OCI-LY7 (cell line): ENCODE data around the gene CD6. TPM values are rescaled to one million over a fixed set of nuclear protein-coding genes. Genes with fewer than 3 reads are reported as not detected.

Experiments
- BruUV-seq: library from RNA; stranded (reverse); fragments of 400-500 nt; replicated peaks from 2 replicates; lab custom pipeline; 2021; lab: Mats Ljungman, UMichigan
- CTCF ChIA-PET: fragments of 300-600 bp; sonication (Branson Sonifier 250); formaldehyde crosslinking; loops from one replicate; lab custom pipeline; 2022; ENCODE audit warnings: antibody characterized with exemption; ENCODE audit not compliant: unreplicated experiment; lab: Charles Lee
- POLR2A ChIA-PET: fragments of 300-600 bp; sonication (Branson Sonifier 250); formaldehyde crosslinking; loops from one replicate; lab custom pipeline; 2022; ENCODE audit warnings: antibody characterized with exemption; lab: Charles Lee
- DNase-seq: peaks from one replicate; pipeline ENCODE4 v3.0.0-alpha.2; 2015; ENCODE audit warnings: low spot score
- H2AFZ ChIP-seq: fragments of 200-600 bp; sonication (generic), shearing (Covaris generic); 2 replicates; pipeline ENCODE4 v1.6.1; 2014; ENCODE audit warnings: mild to moderate bottlenecking, antibody characterized with exemption, low read length, moderate library complexity
- H3K27ac ChIP-seq: fragments of 200-600 bp; sonication (generic); 2 replicates; pipeline ENCODE4 v1.5.1; 2014; ENCODE audit warnings: mixed run types, low read depth, mild to moderate bottlenecking, moderate library complexity, low read length, inconsistent platforms; ENCODE audit not compliant: poor library complexity, severe bottlenecking
- H3K36me3 ChIP-seq: fragments of 200-600 bp; sonication (generic); 2 replicates; pipeline ENCODE4 v1.6.1; 2014; ENCODE audit warnings: mild to moderate bottlenecking, antibody characterized with exemption, low read length, moderate library complexity, mixed read lengths; ENCODE audit not compliant: insufficient read depth
- H3K4me1 ChIP-seq: fragments of 200-600 bp; sonication (generic); 2 replicates; pipeline ENCODE4 v1.5.1; 2014; ENCODE audit warnings: mild to moderate bottlenecking, low read length; ENCODE audit not compliant: insufficient read depth, poor library complexity, severe bottlenecking
- H3K4me2 ChIP-seq: fragments of 200-600 bp; sonication (generic); 2 replicates; pipeline ENCODE4 v1.6.1; 2014; ENCODE audit warnings: mild to moderate bottlenecking, low read length
- H3K4me3 ChIP-seq: fragments of 200-600 bp; sonication (generic); 2 replicates; pipeline ENCODE4 v1.5.1; 2014; ENCODE audit warnings: mild to moderate bottlenecking, low read depth, low read length; ENCODE audit not compliant: poor library complexity, severe bottlenecking
- H3K79me2 ChIP-seq: fragments of 200-600 bp; sonication (generic); 2 replicates; pipeline ENCODE4 v1.6.1; 2016; ENCODE audit warnings: low read depth, mild to moderate bottlenecking, low read length, moderate library complexity, mixed read lengths; ENCODE audit not compliant: insufficient read depth
- H3K9me2 ChIP-seq: fragments of 200-600 bp; sonication (generic); 2 replicates; pipeline ENCODE4 v1.6.1; 2016; ENCODE audit warnings: mild to moderate bottlenecking, low read length, mixed read lengths; ENCODE audit not compliant: insufficient read depth
- H3K9me3 ChIP-seq: fragments of 200-600 bp; sonication (generic); 2 replicates; pipeline ENCODE4 v1.6.1; 2014; ENCODE audit warnings: mild to moderate bottlenecking, mixed run types, low read length, mixed read lengths
- H4K20me1 ChIP-seq: fragments of 200-600 bp; sonication (generic); 2 replicates; pipeline ENCODE4 v1.6.1; 2014; ENCODE audit warnings: mild to moderate bottlenecking, antibody characterized with exemption, low read length, moderate library complexity, mixed read lengths; ENCODE audit not compliant: insufficient read depth
- EZH2phosphoT487 ChIP-seq: fragments of 200-600 bp; sonication (generic); IDR thresholded peaks from 2 replicates; pipeline ENCODE4 v1.6.1; 2018; ENCODE audit warnings: low read depth, borderline replicate concordance, mild to moderate bottlenecking, mixed run types, antibody characterized with exemption, low read length, moderate library complexity, mixed read lengths
- intact Hi-C: fragments of 100-400 bp; cut with micrococcal nuclease; formaldehyde crosslinking; loops from one replicate; pipeline ENCODE4 v1.10.0; 2022; ENCODE audit not compliant: unreplicated experiment
- total RNA-seq, 2 experiments: library from RNA; depleted of rRNA in 1 of 2; stranded (reverse); fragments of >200 nt in 1 of 2; shearing (Covaris generic) in 1 of 2; gene quantifications; 2 replicates each; pipeline ENCODE4 v1.2.3, GENCODE V29; 2014 to 2022
- TF ChIP-seq, protein P1 (sequence below): fragments of 200-600 bp; sonication (generic); conservative IDR thresholded peaks from 2 replicates; pipeline ENCODE4 v1.5.1; 2014; ENCODE audit warnings: mild to moderate bottlenecking, antibody characterized with exemption, low read length, moderate library complexity, mixed read lengths

CD6 gene
- total RNA-seq, 2 experiments from 2014 or later: not detected

DNA sequence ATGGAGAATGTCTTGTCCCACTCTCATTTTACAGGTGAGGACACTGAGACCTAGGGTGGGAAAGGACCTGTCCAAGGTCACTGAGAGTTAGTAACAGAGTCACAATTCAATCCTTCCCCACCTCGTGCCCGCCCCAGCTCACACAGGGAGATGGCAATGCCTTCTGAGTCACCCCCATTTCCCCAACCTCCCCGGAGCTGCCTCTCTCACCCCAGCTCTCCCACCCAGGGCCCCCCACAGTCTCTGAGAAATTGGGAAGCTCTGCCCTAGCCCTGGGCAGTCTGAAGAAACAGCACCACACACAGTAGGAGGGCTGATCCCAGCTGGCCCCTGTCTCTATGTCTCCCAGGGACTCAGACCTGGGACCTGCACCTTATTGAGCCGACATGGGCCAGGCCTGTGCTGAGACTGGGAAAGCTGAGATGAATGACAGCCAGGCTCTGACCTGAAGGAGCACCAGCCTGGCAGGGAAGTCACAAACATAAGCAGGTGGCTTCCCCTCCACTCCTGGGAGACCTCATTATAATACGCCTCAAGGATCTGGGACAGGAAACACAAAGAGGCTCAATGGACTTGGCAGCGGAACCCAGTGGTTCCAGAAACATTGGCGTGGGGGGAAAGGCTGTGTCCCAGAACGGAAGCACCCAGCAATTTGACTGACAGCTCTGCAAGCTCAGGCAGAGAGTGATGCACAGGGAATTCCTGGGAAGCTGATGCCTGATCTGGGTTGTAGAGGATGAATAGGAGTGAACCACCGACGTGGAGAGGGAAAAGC, 51.0 kb downstream of the CD6 start:
- H3K9me2 ChIP-seq: no peaks in the 10 kb centered on the region
- no peaks in the 10 kb centered on the region for H4K20me1 ChIP-seq
- intact Hi-C loops: no loop called here
- no peak for DNase-seq
- no TSS peak for BruUV-seq
- no peaks in the 10 kb centered on the region for H3K79me2 ChIP-seq
- ChIA-PET POLR2A (no interaction called here), CTCF (no interaction called here)
- TF ChIP-seq, protein P1, sequence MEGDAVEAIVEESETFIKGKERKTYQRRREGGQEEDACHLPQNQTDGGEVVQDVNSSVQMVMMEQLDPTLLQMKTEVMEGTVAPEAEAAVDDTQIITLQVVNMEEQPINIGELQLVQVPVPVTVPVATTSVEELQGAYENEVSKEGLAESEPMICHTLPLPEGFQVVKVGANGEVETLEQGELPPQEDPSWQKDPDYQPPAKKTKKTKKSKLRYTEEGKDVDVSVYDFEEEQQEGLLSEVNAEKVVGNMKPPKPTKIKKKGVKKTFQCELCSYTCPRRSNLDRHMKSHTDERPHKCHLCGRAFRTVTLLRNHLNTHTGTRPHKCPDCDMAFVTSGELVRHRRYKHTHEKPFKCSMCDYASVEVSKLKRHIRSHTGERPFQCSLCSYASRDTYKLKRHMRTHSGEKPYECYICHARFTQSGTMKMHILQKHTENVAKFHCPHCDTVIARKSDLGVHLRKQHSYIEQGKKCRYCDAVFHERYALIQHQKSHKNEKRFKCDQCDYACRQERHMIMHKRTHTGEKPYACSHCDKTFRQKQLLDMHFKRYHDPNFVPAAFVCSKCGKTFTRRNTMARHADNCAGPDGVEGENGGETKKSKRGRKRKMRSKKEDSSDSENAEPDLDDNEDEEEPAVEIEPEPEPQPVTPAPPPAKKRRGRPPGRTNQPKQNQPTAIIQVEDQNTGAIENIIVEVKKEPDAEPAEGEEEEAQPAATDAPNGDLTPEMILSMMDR: no peak
- TF ChIP-seq EZH2phosphoT487: no peak
- peak overlapping the region; percentile 37 for H3K4me3 ChIP-seq
- H2AFZ ChIP-seq: no peak overlapping the region
- H3K36me3 ChIP-seq: no peaks in the 10 kb centered on the region
- H3K4me1 ChIP-seq: peaks cover 41% of the 10 kb centered on the region
- no peak overlapping the region for H3K27ac ChIP-seq
- peak overlapping the region; percentile 59 for H3K4me2 ChIP-seq
- H3K9me3 ChIP-seq: no peaks in the 10 kb centered on the region

DNA sequence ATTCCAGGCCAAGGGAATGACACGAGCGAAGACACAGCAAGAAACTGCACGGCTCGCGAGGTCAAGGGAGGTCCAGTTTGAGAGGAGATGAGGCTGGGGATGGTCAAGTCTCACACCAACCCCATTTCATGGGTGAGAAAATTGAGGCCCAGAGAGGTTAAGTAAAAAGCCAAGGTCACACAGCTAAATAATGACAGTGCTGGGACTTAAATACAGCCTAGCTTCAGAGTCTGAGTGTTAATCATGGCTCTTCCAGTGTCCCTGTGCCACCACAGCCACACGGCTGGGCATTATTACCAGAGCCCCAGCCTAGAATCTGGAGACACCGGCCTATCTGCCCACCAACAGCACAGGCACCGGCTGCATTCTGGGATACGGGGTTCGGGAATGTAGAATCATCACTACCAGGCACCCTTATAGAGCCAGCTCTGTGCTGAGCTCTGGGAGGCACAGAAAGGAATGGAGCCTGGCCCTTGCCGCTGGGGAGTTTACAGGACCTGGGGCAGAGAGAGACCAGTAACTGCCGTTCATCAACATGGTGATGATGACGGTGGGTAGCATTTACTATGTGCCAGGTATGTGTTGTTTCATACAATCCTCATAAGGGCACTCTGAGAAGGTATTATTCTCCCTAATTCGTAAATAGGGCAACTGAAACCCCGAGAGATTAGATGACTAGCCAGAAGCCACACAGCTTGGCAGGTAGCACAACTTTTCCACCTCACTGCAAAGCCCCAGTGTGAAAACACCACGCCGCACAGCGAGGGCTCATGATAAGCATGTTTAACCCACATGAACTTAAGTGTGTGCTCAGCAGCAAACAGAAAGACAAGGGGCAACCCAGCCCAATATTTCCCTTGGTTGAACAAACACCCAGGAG, 51.8 kb downstream of the CD6 start:
- H3K9me2 ChIP-seq: no peaks in the 10 kb centered on the region
- peak overlapping the region; percentile 17; the same call in 1 of the 2 replicates for H3K4me2 ChIP-seq
- no peak overlapping the region for H3K4me3 ChIP-seq
- TF ChIP-seq EZH2phosphoT487: no peak
- TF ChIP-seq, protein P1: no peak
- ChIA-PET CTCF (no interaction called here), POLR2A (no interaction called here)
- no peak overlapping the region for H2AFZ ChIP-seq
- H3K79me2 ChIP-seq: no peaks in the 10 kb centered on the region
- DNase-seq: no peak
- H3K27ac ChIP-seq: no peak overlapping the region
- no TSS peak for BruUV-seq
- H3K9me3 ChIP-seq: no peaks in the 10 kb centered on the region
- no peaks in the 10 kb centered on the region for H4K20me1 ChIP-seq
- intact Hi-C loops: no loop called here
- no peaks in the 10 kb centered on the region for H3K36me3 ChIP-seq
- peaks cover 50% of the 10 kb centered on the region for H3K4me1 ChIP-seq
